Posterior vena cava (tissue), 2 donors: ENCODE measurements around the gene CLMN. TPM values are rescaled to one million over a fixed set of nuclear protein-coding genes. Genes with fewer than 3 reads are reported as not detected.

ENCODE experiments used
- DNase-seq: peaks from one replicate; pipeline ENCODE4 v3.0.0-alpha.2; 2020; ENCODE audit warnings: low spot score
- intact Hi-C, 2 donors: fragments of 100-400 bp; cut with DNase I; formaldehyde crosslinking; loops; one replicate each; pipeline versions ENCODE4 v1.14.1 to v1.14.2; 2022 to 2023
- total RNA-seq, 2 donors: library from RNA; stranded (reverse); fragmentation: NEBNext Ultra II Directional; extraction: Animal tissue kit (Norgen Biotek cat#: 25700); gene quantifications; one replicate each; pipeline ENCODE4 v1.2.1, GENCODE V29; 2021
- donor health status: DM: yes; HTN: yes; CAD: no.
- donor health status: DM: yes; HTN: yes; CAD: no.

CLMN gene
- total RNA-seq, 2 donors from 2014 or later, result 9.4 to 11.1 TPM

- no peak for DNase-seq
- intact Hi-C loops, result no loop called here
These were observed 83.9 kb downstream of the CLMN start for GRCh38 chr14:95235767-95236166.

DNA sequence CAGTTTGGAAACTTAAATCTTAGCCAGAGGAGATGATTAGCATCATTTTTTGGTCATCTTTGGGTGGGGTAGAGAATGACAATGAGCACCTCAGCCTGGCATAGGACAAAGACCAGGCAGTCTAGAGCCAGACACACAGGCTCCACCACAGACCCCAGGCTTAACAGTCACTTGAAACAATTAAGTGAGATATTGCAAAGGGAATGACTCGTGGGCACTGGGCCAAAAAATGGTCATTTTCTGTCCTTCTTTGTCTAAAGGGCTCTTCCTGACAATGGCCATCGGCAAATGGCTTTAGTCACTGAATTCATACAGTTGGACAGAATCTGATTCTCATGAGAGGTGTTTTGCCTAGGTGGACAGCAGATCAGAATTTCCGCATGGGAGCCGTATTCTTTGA is 84.4 kb downstream of the CLMN start:
- no peak for DNase-seq
- intact Hi-C loops, result no loop called here

DNA sequence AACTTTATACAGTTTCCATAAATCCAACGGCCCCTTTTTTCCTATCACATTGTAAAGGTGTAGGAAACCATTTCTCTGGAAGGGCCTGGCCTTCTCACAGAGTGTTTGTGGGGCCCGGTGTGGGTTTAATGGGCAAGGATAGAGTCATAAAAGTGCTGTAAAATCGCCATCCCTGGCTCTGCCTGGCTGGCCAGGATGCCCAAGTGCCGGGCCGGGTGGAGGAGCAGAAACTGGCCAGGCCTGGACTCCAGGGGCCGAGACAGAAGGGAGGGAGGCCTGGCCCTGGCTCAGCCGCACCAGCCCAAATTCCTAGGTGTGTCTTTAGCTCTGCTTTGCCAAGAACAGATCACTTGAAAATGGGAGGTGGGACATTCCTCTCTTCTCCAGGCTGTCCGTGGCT is 85.3 kb downstream of the CLMN start:
- no peak for DNase-seq
- intact Hi-C loops, result no loop called here

- no peak for DNase-seq
- intact Hi-C loops, result no loop called here
These were observed 85.9 kb downstream of the CLMN start for GRCh38 chr14:95233702-95234241.

DNA sequence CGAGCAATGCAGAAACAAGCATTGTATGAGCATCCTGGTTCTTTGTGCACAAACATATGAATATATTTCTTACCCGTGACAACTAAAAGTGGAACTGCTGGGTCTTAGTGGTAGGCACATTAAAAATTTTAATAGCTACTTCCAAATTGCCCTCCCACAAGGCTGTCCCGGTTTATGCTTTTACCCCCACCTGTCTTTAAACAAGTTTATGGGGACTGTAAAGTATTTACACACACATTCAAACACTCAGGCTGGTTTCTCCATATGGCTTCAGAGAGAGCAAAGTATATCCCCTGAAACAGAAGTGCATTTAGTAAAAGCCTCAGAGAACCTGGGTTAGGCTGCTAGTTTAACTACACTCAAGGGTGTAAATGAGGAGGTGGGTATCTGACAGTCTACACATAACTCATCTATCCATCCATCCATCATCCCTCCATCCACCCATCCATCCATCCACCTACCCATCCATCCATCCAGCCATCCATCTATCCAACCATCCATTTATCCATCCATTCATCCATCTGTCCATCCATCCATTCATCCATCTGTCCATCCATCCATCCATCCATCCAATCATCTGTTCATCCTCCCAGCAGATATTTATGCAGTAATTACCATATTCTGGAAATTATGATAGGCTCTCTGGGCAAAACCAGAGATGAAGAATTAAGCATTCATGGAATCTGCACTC is 86.7 kb downstream of the CLMN start:
- no peak for DNase-seq
- intact Hi-C loops, result no loop called here

DNA sequence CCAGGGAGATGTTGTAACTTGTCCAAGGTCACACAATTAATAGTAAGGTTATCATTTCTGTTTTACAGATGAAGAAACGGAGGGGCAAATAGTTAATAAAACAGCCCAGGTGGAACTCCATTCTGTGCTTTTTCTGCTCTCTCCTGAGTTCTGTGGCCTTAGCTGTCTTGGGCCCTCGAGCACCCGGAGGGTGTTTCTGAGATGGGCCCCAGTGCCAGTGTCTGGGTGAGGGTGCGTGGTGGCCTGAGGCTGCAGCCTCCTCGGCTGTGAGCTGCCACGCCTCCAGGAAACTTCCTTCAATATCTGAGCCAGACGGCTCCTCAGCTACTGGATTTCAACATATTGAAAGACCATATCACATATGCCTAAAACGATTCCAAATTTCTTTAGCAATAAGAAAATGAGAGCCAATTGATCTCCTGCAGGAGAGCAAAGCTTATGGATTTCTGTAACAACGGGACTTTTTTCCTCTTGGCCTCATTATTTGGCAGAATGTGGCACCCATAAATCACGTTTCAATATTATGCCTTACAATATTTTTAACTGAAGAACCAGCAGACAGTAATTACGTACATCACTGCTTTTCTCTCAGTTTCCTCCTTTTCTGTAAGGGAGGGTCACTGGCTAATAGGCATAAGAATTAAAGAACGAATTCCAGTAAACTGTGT is 87.6 kb downstream of the CLMN start:
- DNase-seq, result no peak
- intact Hi-C loops, result no loop called here

- no peak for DNase-seq
- intact Hi-C loops, result no loop called here
These were observed 90.0 kb downstream of the CLMN start for GRCh38 chr14:95229749-95230148.

- DNase-seq, result no peak
- intact Hi-C loops, result no loop called here
These were observed 91.5 kb downstream of the CLMN start for GRCh38 chr14:95228240-95228639.

- no peak for DNase-seq
- intact Hi-C loops, result no loop called here
These were observed 92.3 kb downstream of the CLMN start for GRCh38 chr14:95227279-95227860.

DNA sequence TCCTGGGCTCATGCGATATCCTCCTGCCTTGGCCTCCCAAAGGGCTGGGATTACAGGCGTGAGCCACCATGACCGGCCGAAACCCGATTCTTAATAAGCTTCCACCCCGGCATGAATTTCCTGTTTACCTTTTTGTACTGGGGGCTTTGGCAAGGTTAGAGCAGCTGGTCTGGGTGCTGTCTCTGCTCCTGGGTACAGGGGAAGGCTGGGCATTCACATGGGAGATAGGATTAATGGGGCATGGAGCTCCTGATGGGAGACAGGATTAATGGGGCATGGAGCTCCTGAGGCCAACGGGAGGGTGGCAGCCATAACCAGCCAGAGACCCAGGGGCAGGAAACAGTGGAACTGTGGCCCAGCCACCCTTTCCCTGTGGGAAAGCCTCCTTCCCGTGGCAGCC is 92.9 kb downstream of the CLMN start:
- no peak for DNase-seq

DNA sequence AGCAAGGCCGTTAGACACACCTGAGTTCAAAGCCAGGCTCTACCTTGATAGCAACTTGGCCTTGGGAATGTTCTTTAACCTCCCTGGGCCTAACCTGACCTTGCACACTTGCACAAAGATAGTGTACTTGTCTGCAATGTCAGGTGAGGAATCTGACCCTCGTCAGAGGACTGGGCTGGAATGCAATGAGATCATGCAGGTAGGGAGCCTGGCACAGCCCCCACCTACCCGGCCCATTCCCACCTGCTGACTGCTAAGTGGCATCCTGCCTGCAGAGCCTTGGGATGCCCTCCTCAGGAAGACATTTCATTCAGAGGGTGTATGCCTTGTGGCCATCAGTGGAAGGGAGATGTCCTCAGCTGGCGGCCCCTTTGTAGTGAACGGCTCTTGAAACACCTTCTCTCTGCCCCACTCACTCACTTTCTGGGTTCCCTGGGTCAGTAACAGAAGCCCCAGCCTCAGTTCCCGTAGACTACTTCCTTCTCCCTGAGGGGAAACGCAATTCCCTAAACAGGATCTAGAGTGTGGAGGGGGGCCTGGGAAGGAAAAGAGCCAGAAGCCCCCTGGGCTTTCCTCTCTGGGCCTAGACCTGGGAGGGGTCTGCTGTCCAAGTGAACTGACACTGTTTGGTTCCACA is 94.3 kb downstream of the CLMN start:
- DNase-seq, result no peak
- intact Hi-C loops, result no loop called here

More for the DNA sequence above, 92.9 kb downstream of the CLMN start:
- intact Hi-C loops, result no loop called here

DNA sequence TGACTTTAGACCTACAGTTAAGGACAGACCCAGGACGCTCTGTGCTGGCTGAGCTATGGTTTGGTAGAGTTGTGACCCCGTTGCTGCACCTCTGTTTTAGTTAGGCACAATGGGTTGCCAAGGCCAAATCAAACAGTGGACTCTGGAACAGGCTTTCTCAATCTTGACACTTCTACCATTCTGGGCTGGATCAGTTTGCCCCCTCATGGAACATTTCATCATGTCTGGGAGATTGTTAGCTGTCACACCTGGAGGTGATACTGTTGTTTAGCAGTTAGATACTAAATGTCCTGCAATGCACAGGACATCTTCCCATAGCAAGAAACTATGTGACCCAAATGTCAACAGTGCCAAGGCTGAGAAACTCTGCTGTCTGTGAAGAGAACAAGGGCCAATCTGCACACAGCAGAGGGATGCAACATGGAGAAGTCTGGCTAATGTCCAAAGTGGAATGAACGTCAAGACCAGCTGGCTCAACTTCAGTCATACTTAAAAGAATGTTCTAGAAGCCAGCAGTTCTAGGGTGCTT is 96.8 kb downstream of the CLMN start:
- intact Hi-C loops, result no loop called here
- no peak for DNase-seq

- intact Hi-C loops, result no loop called here
- DNase-seq, result no peak
These were observed 97.5 kb downstream of the CLMN start for GRCh38 chr14:95222151-95222631.

- intact Hi-C loops, result no loop called here
- DNase-seq, result no peak
These were observed 98.2 kb downstream of the CLMN start for GRCh38 chr14:95221531-95221930.

DNA sequence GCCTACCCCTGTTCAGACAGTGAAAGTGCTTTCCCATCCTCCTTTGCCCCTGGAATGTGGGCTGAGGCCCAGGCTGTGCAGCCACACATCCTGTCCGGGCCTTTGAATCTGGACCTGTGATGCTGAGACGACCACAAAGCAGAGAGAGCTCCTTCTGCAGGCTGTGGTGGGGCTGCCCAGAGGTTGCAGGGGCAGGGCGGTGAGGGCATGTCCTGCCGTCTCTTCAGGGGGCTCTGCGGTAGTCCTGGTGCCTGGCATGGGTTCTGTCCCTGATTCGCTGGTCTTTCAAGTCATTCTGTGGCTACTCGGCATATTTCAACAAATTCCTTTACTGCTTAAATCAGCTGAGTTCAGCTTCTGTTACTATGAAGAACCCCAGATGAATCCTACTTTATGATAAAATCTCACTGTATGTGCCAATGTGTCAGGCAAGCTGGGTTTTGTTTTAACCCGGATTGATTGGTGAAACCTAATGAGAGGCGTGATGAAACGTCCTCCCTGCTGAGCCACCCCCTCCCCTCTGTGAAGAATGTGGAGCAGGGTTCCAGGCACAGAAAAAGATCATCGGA is 99.0 kb downstream of the CLMN start:
- DNase-seq, result no peak
- intact Hi-C loops, result no loop called here

DNA sequence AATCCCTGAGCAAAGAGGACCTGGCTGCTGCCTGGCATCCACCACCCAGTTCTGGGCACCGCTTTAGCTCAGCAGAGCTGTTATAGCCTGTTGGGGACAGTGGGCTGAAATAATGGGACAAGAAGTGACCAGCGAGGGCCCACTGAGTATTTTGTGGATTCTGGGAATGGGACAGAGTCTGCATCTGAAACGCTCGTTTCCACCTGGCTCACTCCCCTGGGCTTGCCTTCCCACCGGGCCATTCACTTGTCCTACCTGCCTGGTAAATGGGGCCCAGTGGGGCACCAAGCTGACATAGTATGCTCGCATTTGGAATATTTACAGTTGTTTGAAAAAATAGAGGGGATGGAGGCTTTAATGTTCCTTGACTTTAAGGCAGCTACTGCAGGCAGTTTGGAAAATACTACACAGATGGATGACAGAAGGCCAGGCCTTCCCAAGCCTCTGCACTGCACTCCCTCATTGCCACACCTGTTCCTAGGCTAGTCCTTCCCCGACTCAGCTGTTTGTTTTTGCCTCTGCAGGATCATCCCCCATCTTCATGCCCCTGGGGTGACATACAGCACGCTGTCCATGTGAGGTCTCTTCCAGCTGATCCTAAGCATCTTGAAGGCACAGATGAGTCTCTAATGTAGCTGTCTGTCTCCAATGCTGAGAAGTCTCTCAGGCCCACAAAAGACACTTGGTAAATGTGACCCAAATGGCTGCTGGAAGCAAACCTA is 101.1 kb downstream of the CLMN start:
- DNase-seq, result no peak
- intact Hi-C loops, result no loop called here

DNA sequence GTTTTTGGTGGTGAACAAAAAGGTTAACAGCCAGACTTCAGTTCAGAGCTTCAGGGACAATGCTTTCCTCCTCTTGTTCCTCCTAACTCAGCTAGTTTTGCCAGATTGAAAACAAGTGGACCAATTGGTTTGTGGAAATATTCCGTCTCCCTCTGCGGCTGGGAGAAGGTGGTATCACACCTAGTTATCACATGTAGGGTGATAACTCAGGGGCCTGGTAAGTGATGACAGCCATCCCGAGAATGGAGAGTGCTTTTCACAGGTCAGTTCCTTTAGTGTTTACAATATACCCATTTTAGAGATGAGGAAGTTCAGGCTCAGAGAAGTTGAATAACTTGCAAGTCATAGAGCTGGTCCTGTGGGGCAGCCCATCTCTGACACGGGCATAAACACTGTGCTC is 101.7 kb downstream of the CLMN start:
- intact Hi-C loops, result no loop called here
- DNase-seq, result no peak

GRCh38 chr14:95217391-95217900 is 102.3 kb downstream of the CLMN start:
- no peak for DNase-seq
- intact Hi-C loops, result no loop called here

GRCh38 chr14:95216008-95216407 is 103.7 kb downstream of the CLMN start:
- DNase-seq, result no peak
- intact Hi-C loops, result no loop called here
